Stimulated activated effector memory CD8-positive, alpha-beta T cell treated with anti-CD3 and anti-CD28 coated beads, Interleukin-12 subunit alpha, Interleukin-12 subunit beta, amount 100 ng/mL, for 72 hours (primary cell): ENCODE measurements around the gene ASS1.

Experiments
- ATAC-seq: fragments of 150-1000 bp; cut with Tn5 transposase; 2 replicates; pipeline ENCODE4 v1.10.0; 2021
- DNase-seq, 2 donors: peaks; one replicate each; pipeline ENCODE4 v3.0.0; 2021 to 2022; ENCODE audit warnings: low spot score in 2 of 2
- H3K27ac Mint-ChIP-seq: one replicate; pipeline ENCODE4 v1.8.0; 2022; ENCODE audit warnings: mild to moderate bottlenecking, mixed read lengths
- H3K36me3 Mint-ChIP-seq: one replicate; pipeline ENCODE4 v1.8.0; 2022; ENCODE audit warnings: mild to moderate bottlenecking, mixed read lengths
- H3K4me1 Mint-ChIP-seq: one replicate; pipeline ENCODE4 v1.8.0; 2022; ENCODE audit warnings: mixed read lengths
- H3K4me3 Mint-ChIP-seq: one replicate; pipeline ENCODE4 v1.8.0; 2022; ENCODE audit warnings: mild to moderate bottlenecking, mixed read lengths
- H3K9me3 Mint-ChIP-seq: one replicate; pipeline ENCODE4 v1.8.0; 2022; ENCODE audit warnings: mixed read lengths

The ASS1 gene

GRCh38 chr9:130467316-130467715 lies 22.6 kb downstream of the ASS1 start:
- H3K27ac Mint-ChIP-seq: no peak overlapping the region
- H3K9me3 Mint-ChIP-seq: no peaks in the 10 kb centered on the region
- no peak overlapping the region for H3K4me3 Mint-ChIP-seq
- DNase-seq: no peak
- no peaks in the 10 kb centered on the region for H3K36me3 Mint-ChIP-seq
- ATAC-seq: no peak
- H3K4me1 Mint-ChIP-seq: no peaks in the 10 kb centered on the region

- no peaks in the 10 kb centered on the region for H3K36me3 Mint-ChIP-seq
- H3K9me3 Mint-ChIP-seq: no peaks in the 10 kb centered on the region
- DNase-seq (no peak), ATAC-seq (no peak)
- no peak overlapping the region for H3K27ac Mint-ChIP-seq
- H3K4me1 Mint-ChIP-seq: no peaks in the 10 kb centered on the region
- H3K4me3 Mint-ChIP-seq: no peak overlapping the region
Measured at GRCh38 chr9:130468566-130468965, 23.8 kb downstream of the ASS1 start.

GRCh38 chr9:130470269-130470668 lies 25.5 kb downstream of the ASS1 start:
- H3K9me3 Mint-ChIP-seq: no peaks in the 10 kb centered on the region
- H3K36me3 Mint-ChIP-seq: no peaks in the 10 kb centered on the region
- no peak for ATAC-seq
- no peak overlapping the region for H3K4me3 Mint-ChIP-seq
- no peak overlapping the region for H3K27ac Mint-ChIP-seq
- H3K4me1 Mint-ChIP-seq: no peaks in the 10 kb centered on the region
- DNase-seq: no peak

GRCh38 chr9:130470950-130471349 lies 26.2 kb downstream of the ASS1 start:
- H3K36me3 Mint-ChIP-seq: no peaks in the 10 kb centered on the region
- H3K27ac Mint-ChIP-seq: no peak overlapping the region
- ATAC-seq (no peak), DNase-seq (no peak)
- H3K9me3 Mint-ChIP-seq: no peaks in the 10 kb centered on the region
- H3K4me1 Mint-ChIP-seq: no peaks in the 10 kb centered on the region
- no peak overlapping the region for H3K4me3 Mint-ChIP-seq

- ATAC-seq (no peak), DNase-seq (no peak)
- Mint-ChIP-seq H3K4me1 (no peaks in the 10 kb centered on the region), H3K4me3 (no peak overlapping the region), H3K27ac (no peak overlapping the region), H3K36me3 (no peaks in the 10 kb centered on the region), H3K9me3 (no peaks in the 10 kb centered on the region)
Measured at GRCh38 chr9:130471411-130472183, 26.8 kb downstream of the ASS1 start.

- Mint-ChIP-seq H3K9me3 (no peaks in the 10 kb centered on the region), H3K27ac (no peak overlapping the region), H3K4me3 (no peak overlapping the region), H3K36me3 (no peaks in the 10 kb centered on the region), H3K4me1 (no peaks in the 10 kb centered on the region)
- DNase-seq (no peak), ATAC-seq (no peak)
Measured at GRCh38 chr9:130472184-130472705, 27.5 kb downstream of the ASS1 start.

GRCh38 chr9:130473009-130473408 lies 28.2 kb downstream of the ASS1 start:
- ATAC-seq (no peak), DNase-seq (no peak)
- Mint-ChIP-seq H3K4me3 (no peak overlapping the region), H3K27ac (no peak overlapping the region), H3K4me1 (no peaks in the 10 kb centered on the region), H3K36me3 (no peaks in the 10 kb centered on the region), H3K9me3 (no peaks in the 10 kb centered on the region)

GRCh38 chr9:130473566-130473965 lies 28.8 kb downstream of the ASS1 start:
- Mint-ChIP-seq H3K4me1 (no peaks in the 10 kb centered on the region), H3K27ac (no peak overlapping the region), H3K4me3 (no peak overlapping the region), H3K36me3 (no peaks in the 10 kb centered on the region), H3K9me3 (no peaks in the 10 kb centered on the region)
- no peak for ATAC-seq
- DNase-seq: no peak

- no peak overlapping the region for H3K4me3 Mint-ChIP-seq
- H3K4me1 Mint-ChIP-seq: no peaks in the 10 kb centered on the region
- no peak for ATAC-seq
- DNase-seq: no peak
- no peaks in the 10 kb centered on the region for H3K36me3 Mint-ChIP-seq
- H3K27ac Mint-ChIP-seq: no peak overlapping the region
- H3K9me3 Mint-ChIP-seq: no peaks in the 10 kb centered on the region
Measured at GRCh38 chr9:130474106-130474505, 29.3 kb downstream of the ASS1 start.

- H3K36me3 Mint-ChIP-seq: no peaks in the 10 kb centered on the region
- H3K9me3 Mint-ChIP-seq: no peaks in the 10 kb centered on the region
- ATAC-seq (no peak), DNase-seq (no peak)
- no peak overlapping the region for H3K27ac Mint-ChIP-seq
- H3K4me3 Mint-ChIP-seq: no peak overlapping the region
- no peaks in the 10 kb centered on the region for H3K4me1 Mint-ChIP-seq
Measured at GRCh38 chr9:130476151-130476730, 31.5 kb downstream of the ASS1 start.

- H3K27ac Mint-ChIP-seq: no peak overlapping the region
- no peaks in the 10 kb centered on the region for H3K4me1 Mint-ChIP-seq
- H3K9me3 Mint-ChIP-seq: no peaks in the 10 kb centered on the region
- DNase-seq (no peak), ATAC-seq (no peak)
- H3K4me3 Mint-ChIP-seq: no peak overlapping the region
- no peaks in the 10 kb centered on the region for H3K36me3 Mint-ChIP-seq
Measured at GRCh38 chr9:130477564-130477963, 32.8 kb downstream of the ASS1 start.

GRCh38 chr9:130478152-130478551 lies 33.4 kb downstream of the ASS1 start:
- Mint-ChIP-seq H3K36me3 (no peaks in the 10 kb centered on the region), H3K27ac (no peak overlapping the region)

GRCh38 chr9:130478736-130479575 lies 34.2 kb downstream of the ASS1 start:
- Mint-ChIP-seq H3K4me1 (no peaks in the 10 kb centered on the region), H3K9me3 (no peaks in the 10 kb centered on the region), H3K4me3 (no peak overlapping the region), H3K27ac (no peak overlapping the region), H3K36me3 (no peaks in the 10 kb centered on the region)
- no peak for DNase-seq
- ATAC-seq: no peak

More at GRCh38 chr9:130478152-130478551, 33.4 kb downstream of the ASS1 start:
- DNase-seq: no peak
- ATAC-seq: no peak
- Mint-ChIP-seq H3K4me1 (no peaks in the 10 kb centered on the region), H3K4me3 (no peak overlapping the region), H3K9me3 (no peaks in the 10 kb centered on the region)

- no peaks in the 10 kb centered on the region for H3K36me3 Mint-ChIP-seq
- no peak overlapping the region for H3K4me3 Mint-ChIP-seq
- H3K9me3 Mint-ChIP-seq: no peaks in the 10 kb centered on the region
- no peaks in the 10 kb centered on the region for H3K4me1 Mint-ChIP-seq
- no peak overlapping the region for H3K27ac Mint-ChIP-seq
- no peak for ATAC-seq
- no peak for DNase-seq
Measured at GRCh38 chr9:130479587-130479986, 34.8 kb downstream of the ASS1 start.

GRCh38 chr9:130480673-130481072 lies 35.9 kb downstream of the ASS1 start:
- Mint-ChIP-seq H3K36me3 (no peaks in the 10 kb centered on the region), H3K4me1 (no peaks in the 10 kb centered on the region), H3K4me3 (no peak overlapping the region), H3K9me3 (no peaks in the 10 kb centered on the region), H3K27ac (no peak overlapping the region)
- ATAC-seq (no peak), DNase-seq (no peak)
